SJSA1 (cell line): ENCODE measurements around the gene SAMD5. TPM values are rescaled to one million over a fixed set of nuclear protein-coding genes. Genes with fewer than 3 reads are reported as not detected.

ENCODE experiments used
- DNase-seq, 2 experiments: peaks; one replicate each; pipeline ENCODE4 v3.0.0-alpha.2; 2015 to 2020; ENCODE audit warnings: low spot score in 2 of 2, low read depth in 1 of 2
- H3K27ac ChIP-seq: fragments of 250-450 bp; sonication (Bioruptor Pico); 2 replicates; pipeline ENCODE4 v1.5.1; 2020; ENCODE audit warnings: mild to moderate bottlenecking, moderate library complexity
- H3K27me3 ChIP-seq: fragments of 250-450 bp; sonication (Bioruptor Pico); replicated peaks from 2 replicates; pipeline ENCODE4 v1.5.1; 2020; ENCODE audit warnings: mild to moderate bottlenecking, moderate library complexity
- H3K36me3 ChIP-seq: fragments of 250-450 bp; sonication (Bioruptor Pico); 2 replicates; pipeline ENCODE4 v1.5.1; 2020; ENCODE audit warnings: mild to moderate bottlenecking
- H3K4me1 ChIP-seq: fragments of 250-450 bp; sonication (Bioruptor Pico); replicated peaks from 2 replicates; pipeline ENCODE4 v1.6.1; 2021; ENCODE audit warnings: mild to moderate bottlenecking
- H3K4me3 ChIP-seq: fragments of 250-450 bp; sonication (Bioruptor Pico); 2 replicates; pipeline ENCODE4 v1.5.1; 2020; ENCODE audit warnings: mild to moderate bottlenecking
- H3K9me3 ChIP-seq: fragments of 250-450 bp; sonication (Bioruptor Pico); replicated peaks from 2 replicates; pipeline ENCODE4 v1.5.1; 2020; ENCODE audit warnings: mild to moderate bottlenecking
- total RNA-seq: library from RNA; depleted of rRNA; stranded (reverse); fragments of >200 nt; shearing (Covaris generic); gene quantifications from 2 replicates; pipeline ENCODE4 v1.2.3, GENCODE V29; 2014

SAMD5 gene
- total RNA-seq, 1 experiment from 2014 or later = 21.5 TPM

DNA sequence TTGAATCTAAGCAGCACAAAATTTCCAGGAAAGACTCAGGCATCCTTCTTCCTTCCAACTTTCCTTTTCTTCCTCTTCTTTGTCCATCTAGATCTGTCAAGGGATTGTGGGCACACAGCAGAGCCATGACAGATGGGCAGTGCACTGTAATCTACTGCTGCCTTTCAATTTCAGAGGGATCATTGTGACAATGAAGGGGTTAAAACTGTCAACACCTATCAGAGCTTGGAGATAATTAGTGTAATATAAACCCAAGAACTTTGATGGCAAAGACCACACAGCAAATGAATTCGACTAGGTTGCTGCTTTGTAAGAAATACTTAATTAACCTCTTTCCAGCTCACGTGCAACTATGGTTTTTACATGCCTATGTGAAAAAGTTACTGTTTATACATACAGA is 55.0 kb downstream of the SAMD5 start:
- Histone ChIP-seq H3K27me3 (no peaks in the 10 kb centered on the region), H3K27ac (no peak overlapping the region), H3K4me3 (no peak overlapping the region), H3K4me1 (peaks cover 6% of the 10 kb centered on the region), H3K36me3 (no peaks in the 10 kb centered on the region), H3K9me3 (no peaks in the 10 kb centered on the region)
- DNase-seq = no peak

DNA sequence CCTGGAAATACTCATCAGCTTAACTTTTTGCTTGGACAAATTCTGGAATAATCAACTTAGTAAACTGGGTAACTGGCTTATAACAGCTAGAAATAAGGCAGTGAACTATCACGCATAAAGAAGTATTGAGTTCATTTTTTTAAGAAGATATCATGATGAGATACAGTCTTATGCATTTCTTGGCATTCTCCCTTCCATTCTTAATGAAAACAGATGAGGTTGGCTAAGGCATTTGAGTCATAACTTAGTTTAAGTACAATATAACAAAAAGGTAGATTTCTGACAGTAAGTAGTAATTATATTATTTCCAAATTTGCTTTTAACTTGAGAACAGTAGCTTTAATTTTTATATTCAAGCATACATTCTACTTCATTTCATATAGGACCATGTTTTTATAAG is 56.1 kb downstream of the SAMD5 start:
- H3K36me3 ChIP-seq = no peaks in the 10 kb centered on the region
- H3K4me3 ChIP-seq = no peak overlapping the region
- no peaks in the 10 kb centered on the region for H3K27me3 ChIP-seq
- DNase-seq = no peak
- H3K4me1 ChIP-seq = no peaks in the 10 kb centered on the region
- H3K9me3 ChIP-seq = no peaks in the 10 kb centered on the region
- no peak overlapping the region for H3K27ac ChIP-seq

DNA sequence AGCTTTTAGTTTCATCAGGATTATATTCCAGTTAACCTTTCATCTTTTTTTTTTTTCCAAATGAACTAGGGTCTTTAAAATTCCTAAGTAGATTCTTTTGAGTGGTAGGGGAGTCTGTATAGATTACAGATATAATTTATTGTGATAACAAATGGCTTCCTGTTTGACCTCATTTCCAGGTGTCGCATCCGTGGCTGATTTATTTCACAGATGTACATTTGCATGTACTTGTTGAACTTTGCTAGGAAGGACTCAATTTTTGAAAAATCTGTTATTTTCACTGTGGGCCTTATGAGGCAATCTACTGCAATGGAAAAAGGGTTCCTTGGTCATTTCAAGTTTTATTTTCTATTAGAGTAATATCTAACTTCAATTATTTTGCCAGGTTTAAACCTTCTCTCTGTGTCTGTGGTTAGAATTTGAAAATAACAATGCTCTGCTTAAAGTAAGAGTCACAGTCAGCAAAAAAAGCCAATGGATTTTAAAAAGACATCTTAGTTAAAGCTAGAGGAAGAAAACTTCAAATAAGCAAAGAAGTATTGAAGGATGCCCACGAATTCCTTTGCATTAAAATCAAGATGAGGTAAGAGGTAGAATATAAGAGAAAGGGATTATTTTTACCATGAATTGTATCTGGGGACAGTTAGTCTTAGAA is 57.9 kb downstream of the SAMD5 start:
- Histone ChIP-seq H3K36me3 (no peaks in the 10 kb centered on the region), H3K27me3 (no peaks in the 10 kb centered on the region), H3K4me3 (no peak overlapping the region), H3K4me1 (no peaks in the 10 kb centered on the region), H3K9me3 (no peaks in the 10 kb centered on the region), H3K27ac (no peak overlapping the region)
- no peak for DNase-seq

DNA sequence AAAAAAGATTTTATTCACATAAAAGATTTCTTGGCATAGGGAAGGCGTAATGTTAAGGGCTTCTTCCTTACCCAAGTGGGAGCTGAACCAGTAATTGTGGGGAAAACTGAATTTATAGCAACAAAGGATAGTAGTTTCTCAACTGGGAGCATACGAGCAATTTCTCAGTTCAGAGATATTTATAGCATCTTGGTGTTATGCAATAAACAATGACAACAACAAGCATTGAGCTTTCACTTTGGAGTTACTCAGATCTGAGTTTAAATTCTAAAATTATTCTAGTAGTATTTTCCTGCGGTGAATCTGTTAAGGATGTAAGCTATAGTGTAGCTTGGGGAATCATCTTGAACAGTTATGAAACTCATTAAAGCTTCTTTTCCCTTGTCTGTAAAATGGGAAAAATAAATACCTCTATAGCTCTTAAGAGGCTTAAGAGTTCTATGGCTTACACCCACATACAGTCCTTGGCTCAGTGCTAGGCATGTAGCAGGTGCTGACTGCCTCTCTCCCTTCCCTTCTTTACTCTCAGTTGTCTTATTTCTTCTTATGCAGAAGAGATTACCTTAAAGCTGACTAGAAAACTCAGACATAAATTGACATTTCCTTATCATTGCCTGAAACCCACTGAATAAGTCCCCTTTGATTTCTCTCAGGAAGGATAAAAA is 58.8 kb downstream of the SAMD5 start:
- H3K4me1 ChIP-seq = no peaks in the 10 kb centered on the region
- no peaks in the 10 kb centered on the region for H3K27me3 ChIP-seq
- no peak for DNase-seq
- H3K4me3 ChIP-seq = no peak overlapping the region
- no peak overlapping the region for H3K27ac ChIP-seq
- no peaks in the 10 kb centered on the region for H3K36me3 ChIP-seq
- H3K9me3 ChIP-seq = no peaks in the 10 kb centered on the region

DNA sequence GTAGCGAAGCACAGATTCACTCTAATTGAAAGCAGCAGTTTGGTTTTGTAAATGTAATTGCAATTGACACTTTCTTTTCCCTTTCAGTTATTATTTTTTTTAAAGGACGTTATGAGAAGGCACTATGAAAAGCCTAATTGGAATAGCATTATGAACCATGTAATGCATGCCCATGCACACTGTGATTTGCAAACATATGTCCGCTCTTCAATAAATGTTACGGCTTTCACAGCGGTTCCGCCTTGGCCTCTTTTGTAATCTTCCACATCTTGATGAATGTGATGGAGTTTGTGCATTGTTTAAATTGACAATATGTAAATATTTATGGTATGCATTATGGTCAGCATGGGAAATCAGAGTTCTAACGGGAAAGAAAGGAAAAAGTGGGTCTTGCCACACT is 61.3 kb downstream of the SAMD5 start:
- H3K27me3 ChIP-seq = no peaks in the 10 kb centered on the region
- H3K27ac ChIP-seq = no peak overlapping the region
- DNase-seq = no peak

DNA sequence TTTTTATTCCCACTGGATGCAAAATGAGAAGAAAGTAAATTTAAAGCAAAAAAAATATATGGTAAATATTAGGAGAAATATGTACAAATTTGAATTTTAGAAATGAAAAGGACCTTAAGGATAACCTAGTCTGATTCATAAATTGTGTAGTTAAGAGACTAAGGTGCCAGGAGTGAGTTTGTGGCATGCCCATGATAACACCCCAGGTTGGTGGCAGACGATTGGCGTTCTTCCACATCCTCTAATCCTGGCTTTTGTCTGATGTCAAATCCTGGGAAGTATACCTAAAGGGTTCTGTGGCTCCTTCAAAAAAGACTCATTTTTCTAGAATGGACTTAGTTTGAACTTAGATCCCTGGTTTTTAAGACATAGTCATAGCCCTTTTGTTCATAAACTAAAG is 62.2 kb downstream of the SAMD5 start:
- Histone ChIP-seq H3K27me3 (no peaks in the 10 kb centered on the region), H3K4me3 (no peak overlapping the region), H3K27ac (no peak overlapping the region), H3K4me1 (no peaks in the 10 kb centered on the region), H3K9me3 (no peaks in the 10 kb centered on the region), H3K36me3 (no peaks in the 10 kb centered on the region)
- DNase-seq = no peak

More for the DNA sequence above, 61.3 kb downstream of the SAMD5 start:
- Histone ChIP-seq H3K36me3 (no peaks in the 10 kb centered on the region), H3K4me1 (no peaks in the 10 kb centered on the region), H3K4me3 (no peak overlapping the region), H3K9me3 (no peaks in the 10 kb centered on the region)

DNA sequence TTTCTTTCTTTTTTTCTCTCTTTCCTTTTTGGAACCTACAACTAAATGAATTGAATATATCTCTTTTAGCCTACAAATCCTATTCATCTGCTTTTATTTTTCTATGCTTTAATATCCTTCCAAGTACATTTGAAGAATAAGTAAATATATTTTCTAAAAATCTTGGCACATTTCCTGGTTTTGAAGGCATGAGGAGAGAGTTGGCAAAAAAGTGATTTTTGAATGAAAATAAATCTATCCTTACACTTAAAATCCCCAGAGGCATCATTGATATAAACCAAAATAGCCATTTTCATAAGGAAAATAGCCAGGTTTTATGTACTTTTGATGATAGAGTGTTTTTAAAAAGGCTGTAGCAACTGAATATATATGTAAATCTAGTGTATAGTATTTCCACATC is 69.0 kb downstream of the SAMD5 start:
- H3K27ac ChIP-seq = no peak overlapping the region

DNA sequence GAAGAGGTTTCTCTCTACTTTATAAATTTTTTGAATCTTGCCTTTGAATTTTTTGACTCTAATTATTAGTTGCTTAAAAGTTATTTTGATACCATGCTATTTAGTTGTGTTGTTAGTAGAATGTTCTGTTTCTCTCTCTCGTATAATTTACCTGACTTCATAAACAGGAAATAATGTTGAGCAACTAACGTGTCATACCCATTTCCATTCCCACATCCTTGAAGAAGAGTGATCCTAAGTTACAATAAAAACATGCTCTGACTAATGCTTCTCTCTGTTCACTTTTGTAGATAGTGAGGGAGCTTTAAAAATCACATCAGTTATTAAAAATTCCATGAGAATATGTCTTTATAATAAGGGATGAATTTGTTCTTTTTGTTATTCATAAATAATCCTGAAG is 69.7 kb downstream of the SAMD5 start:
- DNase-seq = no peak

More for the DNA sequence above, 69.0 kb downstream of the SAMD5 start:
- DNase-seq = no peak
- Histone ChIP-seq H3K36me3 (no peaks in the 10 kb centered on the region), H3K9me3 (no peaks in the 10 kb centered on the region), H3K27me3 (no peaks in the 10 kb centered on the region), H3K4me1 (no peaks in the 10 kb centered on the region), H3K4me3 (no peak overlapping the region)

DNA sequence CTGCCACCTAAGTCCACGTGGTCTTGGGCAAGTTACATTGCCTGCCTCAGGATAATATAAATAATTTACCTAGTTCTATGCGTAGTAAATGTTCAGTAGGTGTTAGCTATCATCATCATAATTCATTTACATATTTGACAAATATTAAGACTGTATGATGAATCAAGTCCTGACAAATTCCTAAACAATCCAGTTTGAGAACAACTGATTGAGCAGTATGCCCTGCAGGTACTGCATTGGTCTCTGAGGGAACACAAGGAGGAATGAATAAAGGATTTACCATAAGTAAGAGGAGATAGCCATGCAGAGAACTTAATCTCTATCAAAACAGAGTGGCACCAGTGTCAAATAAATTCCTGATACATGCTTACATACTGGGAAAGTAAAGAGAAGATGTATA is 70.4 kb downstream of the SAMD5 start:
- Histone ChIP-seq H3K36me3 (no peaks in the 10 kb centered on the region), H3K4me1 (no peaks in the 10 kb centered on the region), H3K27ac (no peak overlapping the region), H3K4me3 (no peak overlapping the region), H3K27me3 (no peaks in the 10 kb centered on the region), H3K9me3 (no peaks in the 10 kb centered on the region)
- DNase-seq = no peak

More for the DNA sequence above, 69.7 kb downstream of the SAMD5 start:
- Histone ChIP-seq H3K4me1 (no peaks in the 10 kb centered on the region), H3K27ac (no peak overlapping the region), H3K4me3 (no peak overlapping the region), H3K9me3 (no peaks in the 10 kb centered on the region), H3K27me3 (no peaks in the 10 kb centered on the region), H3K36me3 (no peaks in the 10 kb centered on the region)

DNA sequence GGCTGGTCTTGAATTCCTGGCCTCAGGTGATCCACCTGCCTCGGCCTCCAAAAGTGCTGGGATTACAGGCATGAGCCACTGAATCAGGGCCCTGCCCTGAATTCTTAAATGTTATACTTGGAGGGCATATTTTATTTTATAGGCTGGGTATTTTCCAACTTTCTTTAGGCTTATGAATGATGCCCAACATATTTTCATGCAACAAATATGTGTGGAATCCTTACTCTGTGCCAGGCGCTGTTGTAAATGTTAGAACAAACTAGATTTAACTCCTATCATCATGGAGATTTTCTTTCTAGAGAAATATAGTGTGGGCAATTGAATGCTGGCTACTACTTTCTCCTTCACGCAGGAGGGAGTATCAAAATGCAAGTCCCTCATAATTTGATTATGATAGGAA is 71.2 kb downstream of the SAMD5 start:
- DNase-seq = no peak
- H3K27ac ChIP-seq = no peak overlapping the region
- H3K27me3 ChIP-seq = no peaks in the 10 kb centered on the region
- no peak overlapping the region for H3K4me3 ChIP-seq
- H3K36me3 ChIP-seq = no peaks in the 10 kb centered on the region
- no peaks in the 10 kb centered on the region for H3K9me3 ChIP-seq
- H3K4me1 ChIP-seq = no peaks in the 10 kb centered on the region

DNA sequence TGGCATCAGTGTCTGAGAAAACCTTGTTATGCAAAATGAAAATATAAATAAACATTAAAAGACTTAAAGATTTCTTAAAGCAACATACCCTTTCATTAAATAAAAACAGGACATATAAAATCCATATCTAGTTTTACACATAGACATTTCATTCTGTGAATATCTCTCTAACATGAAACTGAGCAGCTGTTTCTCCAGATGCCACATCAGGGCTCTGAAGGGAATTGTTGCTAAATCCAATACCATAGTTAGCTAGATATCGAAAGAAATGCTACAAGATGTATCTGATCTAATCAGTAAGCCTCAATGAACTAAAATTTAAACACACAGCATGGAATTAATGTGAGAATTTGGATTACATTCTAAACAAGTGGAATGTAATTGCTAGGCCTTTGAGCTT is 74.5 kb downstream of the SAMD5 start:
- H3K4me1 ChIP-seq = no peaks in the 10 kb centered on the region
- no peaks in the 10 kb centered on the region for H3K9me3 ChIP-seq
- no peak overlapping the region for H3K27ac ChIP-seq
- no peak overlapping the region for H3K4me3 ChIP-seq
- no peaks in the 10 kb centered on the region for H3K27me3 ChIP-seq
- no peak for DNase-seq
- H3K36me3 ChIP-seq = no peaks in the 10 kb centered on the region

DNA sequence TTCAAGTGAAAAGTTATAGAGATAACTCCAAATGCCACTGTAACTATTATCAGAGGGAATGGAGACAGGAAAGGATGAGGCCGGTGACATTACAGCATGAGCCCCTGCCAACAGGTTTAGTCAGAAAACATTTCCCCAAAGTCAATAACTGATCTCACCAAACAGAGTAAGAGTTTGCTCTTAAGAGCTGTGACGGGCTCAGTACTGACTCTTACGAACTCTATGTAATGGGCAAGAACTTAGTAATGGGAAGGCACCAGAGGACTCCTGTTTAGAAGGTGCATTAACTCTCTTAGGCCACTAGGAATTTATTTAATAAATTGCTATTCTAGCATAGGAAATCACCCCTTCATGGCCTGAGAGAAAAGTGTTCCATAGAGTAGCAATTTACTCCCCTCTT is 76.8 kb downstream of the SAMD5 start:
- H3K9me3 ChIP-seq = no peaks in the 10 kb centered on the region
- H3K4me3 ChIP-seq = no peak overlapping the region
- no peak overlapping the region for H3K27ac ChIP-seq
- no peaks in the 10 kb centered on the region for H3K36me3 ChIP-seq
- DNase-seq = no peak
- peaks cover 4% of the 10 kb centered on the region; the same call in 1 of the 2 replicates for H3K4me1 ChIP-seq
- no peaks in the 10 kb centered on the region for H3K27me3 ChIP-seq

DNA sequence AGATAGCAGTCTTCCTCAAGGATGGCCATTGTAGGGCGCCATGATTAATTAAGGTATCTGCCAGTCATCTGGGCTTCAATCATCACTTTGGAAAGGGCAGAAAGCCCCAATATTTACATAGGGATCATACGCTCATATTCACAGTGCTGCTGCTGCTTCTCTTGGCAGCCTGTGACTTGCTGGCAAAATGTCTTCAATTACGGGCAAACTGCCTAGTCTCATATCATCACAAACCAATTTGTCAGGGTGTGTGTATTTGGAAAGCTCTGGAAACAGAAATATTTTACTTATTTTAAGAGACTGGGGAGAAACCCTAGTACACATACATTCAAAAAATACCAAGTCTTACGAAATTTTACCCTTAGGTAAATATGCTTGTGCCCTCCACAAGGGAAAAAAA is 77.6 kb downstream of the SAMD5 start:
- Histone ChIP-seq H3K27me3 (no peaks in the 10 kb centered on the region), H3K27ac (no peak overlapping the region), H3K36me3 (no peaks in the 10 kb centered on the region), H3K4me3 (no peak overlapping the region), H3K4me1 (peaks cover 4% of the 10 kb centered on the region; the same call in 1 of the 2 replicates), H3K9me3 (no peaks in the 10 kb centered on the region)
- DNase-seq = no peak

DNA sequence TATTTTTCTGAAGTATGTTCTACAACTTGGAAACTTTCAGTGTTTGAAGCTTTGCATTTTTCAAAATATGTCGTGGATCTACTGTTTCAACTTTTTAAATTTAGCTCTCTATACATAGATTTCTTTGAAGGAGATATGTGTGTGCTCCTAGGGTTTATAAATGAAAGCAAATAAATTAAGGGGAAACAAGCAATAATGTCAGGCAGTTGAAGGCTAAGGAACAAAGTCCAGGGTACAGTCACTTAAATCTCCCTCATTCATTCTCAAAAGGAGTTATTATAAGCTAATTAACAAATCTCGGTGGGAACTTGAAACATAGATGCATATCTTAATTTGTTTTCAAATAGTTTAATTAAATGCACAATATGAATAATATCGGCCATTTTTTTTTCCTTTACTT is 79.4 kb downstream of the SAMD5 start:
- Histone ChIP-seq H3K4me3 (no peak overlapping the region), H3K36me3 (no peaks in the 10 kb centered on the region), H3K9me3 (no peaks in the 10 kb centered on the region), H3K27ac (no peak overlapping the region), H3K27me3 (no peaks in the 10 kb centered on the region), H3K4me1 (peaks cover 4% of the 10 kb centered on the region; the same call in 1 of the 2 replicates)
- no peak for DNase-seq
